Measurements from ENCODE around the gene GTF2H1.

Gene GTF2H1

GRCh38 chr11:18329196-18329870 lies 7.0 kb downstream of the GTF2H1 start:
- Histone ChIP-seq H3K27ac (no peak overlapping the region), H3K27me3 (no peaks in the 10 kb centered on the region), H3K36me3 (peaks cover 19 to 61% (median 42%) of the 10 kb centered on the region in 3 donors), H3K9me3 (no peaks in the 10 kb centered on the region), H3K4me1 (peaks cover 0 to 18% (median 10%) of the 10 kb centered on the region in 4 donors), H3K4me3 (no peak overlapping the region)
- no peak for DNase-seq
- TF ChIP-seq CTCF (IDR thresholded peaks at IDR 0.05): no peak
- intact Hi-C loops (cut with DNase I; ENCODE audit: low total_unique reads): no loop called here

- TF ChIP-seq CTCF (IDR thresholded peaks at IDR 0.05): no peak
Measured at GRCh38 chr11:18330921-18331320, 8.6 kb downstream of the GTF2H1 start.

GRCh38 chr11:18332302-18332701 lies 9.9 kb downstream of the GTF2H1 start:
- Histone ChIP-seq H3K4me1 (no peaks in the 10 kb centered on the region), H3K27me3 (no peaks in the 10 kb centered on the region), H3K36me3 (peaks cover 40 to 76% (median 59%) of the 10 kb centered on the region in 3 donors), H3K4me3 (no peak overlapping the region), H3K9me3 (no peaks in the 10 kb centered on the region), H3K27ac (no peak overlapping the region)
- DNase-seq: no peak
- intact Hi-C loops (cut with DNase I; ENCODE audit: low total_unique reads): no loop called here
- TF ChIP-seq CTCF (IDR thresholded peaks at IDR 0.05): no peak

More at GRCh38 chr11:18330921-18331320, 8.6 kb downstream of the GTF2H1 start:
- H3K36me3 ChIP-seq: peaks cover 26 to 72% (median 55%) of the 10 kb centered on the region in 3 donors
- no peaks in the 10 kb centered on the region for H3K9me3 ChIP-seq
- intact Hi-C loops (cut with DNase I; ENCODE audit: low total_unique reads): no loop called here
- H3K4me1 ChIP-seq: peaks cover 0 to 6% (median 0%) of the 10 kb centered on the region in 4 donors
- no peaks in the 10 kb centered on the region for H3K27me3 ChIP-seq
- no peak overlapping the region for H3K27ac ChIP-seq
- no peak for DNase-seq
- no peak overlapping the region for H3K4me3 ChIP-seq

GRCh38 chr11:18332891-18333290 lies 10.5 kb downstream of the GTF2H1 start:
- no peaks in the 10 kb centered on the region for H3K4me1 ChIP-seq
- no peaks in the 10 kb centered on the region for H3K9me3 ChIP-seq
- H3K36me3 ChIP-seq: peaks cover 46 to 82% (median 56%) of the 10 kb centered on the region in 3 donors
- intact Hi-C loops (cut with DNase I; ENCODE audit: low total_unique reads): no loop called here
- DNase-seq: no peak
- H3K27me3 ChIP-seq: no peaks in the 10 kb centered on the region
- no peak overlapping the region for H3K4me3 ChIP-seq
- no peak overlapping the region for H3K27ac ChIP-seq
- no peak for TF ChIP-seq CTCF (IDR thresholded peaks at IDR 0.05)

- intact Hi-C loops (cut with DNase I; ENCODE audit: low total_unique reads): no loop called here
Measured at GRCh38 chr11:18347471-18348125, 25.2 kb downstream of the GTF2H1 start.

More at GRCh38 chr11:18347471-18348125, 25.2 kb downstream of the GTF2H1 start:
- Histone ChIP-seq H3K36me3 (peaks cover 56 to 84% (median 59%) of the 10 kb centered on the region in 3 donors), H3K4me1 (no peaks in the 10 kb centered on the region), H3K4me3 (no peak overlapping the region), H3K27me3 (no peaks in the 10 kb centered on the region), H3K27ac (no peak overlapping the region), H3K9me3 (no peaks in the 10 kb centered on the region)
- no peak for TF ChIP-seq CTCF (IDR thresholded peaks at IDR 0.05)
- no peak for DNase-seq
